IMR-90 (cell line): ENCODE measurements around the gene CATSPER4.

Experiments used
- BHLHE40 ChIP-seq: fragments of 150-350 bp; IDR thresholded peaks from 2 replicates; pipeline ENCODE4 v1.6.1; 2016; ENCODE audit warnings: mild to moderate bottlenecking, low read depth, low read length
- CEBPB ChIP-seq: IDR thresholded peaks from 2 replicates; pipeline ENCODE4 v1.6.1; 2012; ENCODE audit warnings: low read depth, low read length, improper control_type of control experiment
- CHD1 ChIP-seq: IDR thresholded peaks from 2 replicates; pipeline ENCODE4 v1.6.1; 2012; ENCODE audit warnings: low read depth, low read length, improper control_type of control experiment
- MAFK ChIP-seq: IDR thresholded peaks from 2 replicates; pipeline ENCODE4 v1.6.1; 2012; ENCODE audit warnings: low read depth, low read length, improper control_type of control experiment
- MAZ ChIP-seq: IDR thresholded peaks from 2 replicates; pipeline ENCODE4 v1.6.1; 2012; ENCODE audit warnings: low read depth, mild to moderate bottlenecking, low read length, improper control_type of control experiment, moderate library complexity, borderline replicate concordance
- POLR2A ChIP-seq: IDR thresholded peaks from 2 replicates; pipeline ENCODE4 v1.6.1; 2012; ENCODE audit warnings: mild to moderate bottlenecking, low read depth, low read length
- RAD21 ChIP-seq: IDR thresholded peaks from 2 replicates; pipeline ENCODE4 v1.6.1; 2012; ENCODE audit warnings: low read length, improper control_type of control experiment
- RFX5 ChIP-seq: IDR thresholded peaks from 2 replicates; pipeline ENCODE4 v1.8.0; 2012; ENCODE audit warnings: low read depth, mild to moderate bottlenecking, low read length, moderate library complexity
- TF ChIP-seq, protein P1 (sequence below): conservative IDR thresholded peaks from 2 replicates; pipeline ENCODE4 v1.5.1; 2012; ENCODE audit warnings: mild to moderate bottlenecking, low read depth, low read length, improper control_type of control experiment

DNA sequence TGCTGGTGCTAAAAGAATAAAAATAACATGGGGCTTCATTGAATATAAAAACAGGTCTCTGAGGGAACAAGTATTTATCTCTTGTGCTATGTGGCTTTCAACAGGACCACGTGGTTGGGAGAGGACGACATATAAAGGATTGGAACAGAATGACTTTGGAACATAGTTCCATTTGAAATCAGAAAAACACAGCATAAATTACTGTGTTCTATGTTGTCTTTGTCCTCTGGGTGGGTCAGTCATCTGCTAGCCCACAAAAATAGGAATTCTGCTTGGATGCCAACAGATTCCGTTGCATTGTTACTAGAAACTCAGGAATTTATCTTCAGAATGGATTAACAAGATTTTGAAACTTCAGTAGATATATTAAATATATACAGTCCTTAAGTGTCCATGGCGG, 49.5 kb downstream of the CATSPER4 start:
- TF ChIP-seq RFX5 = no peak
- no peak for TF ChIP-seq MAFK
- TF ChIP-seq, protein P1, sequence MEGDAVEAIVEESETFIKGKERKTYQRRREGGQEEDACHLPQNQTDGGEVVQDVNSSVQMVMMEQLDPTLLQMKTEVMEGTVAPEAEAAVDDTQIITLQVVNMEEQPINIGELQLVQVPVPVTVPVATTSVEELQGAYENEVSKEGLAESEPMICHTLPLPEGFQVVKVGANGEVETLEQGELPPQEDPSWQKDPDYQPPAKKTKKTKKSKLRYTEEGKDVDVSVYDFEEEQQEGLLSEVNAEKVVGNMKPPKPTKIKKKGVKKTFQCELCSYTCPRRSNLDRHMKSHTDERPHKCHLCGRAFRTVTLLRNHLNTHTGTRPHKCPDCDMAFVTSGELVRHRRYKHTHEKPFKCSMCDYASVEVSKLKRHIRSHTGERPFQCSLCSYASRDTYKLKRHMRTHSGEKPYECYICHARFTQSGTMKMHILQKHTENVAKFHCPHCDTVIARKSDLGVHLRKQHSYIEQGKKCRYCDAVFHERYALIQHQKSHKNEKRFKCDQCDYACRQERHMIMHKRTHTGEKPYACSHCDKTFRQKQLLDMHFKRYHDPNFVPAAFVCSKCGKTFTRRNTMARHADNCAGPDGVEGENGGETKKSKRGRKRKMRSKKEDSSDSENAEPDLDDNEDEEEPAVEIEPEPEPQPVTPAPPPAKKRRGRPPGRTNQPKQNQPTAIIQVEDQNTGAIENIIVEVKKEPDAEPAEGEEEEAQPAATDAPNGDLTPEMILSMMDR = no peak
- TF ChIP-seq POLR2A = no peak
- TF ChIP-seq CHD1 = no peak
- TF ChIP-seq BHLHE40 = no peak
- TF ChIP-seq RAD21 = no peak
- TF ChIP-seq MAZ = no peak
- no peak for TF ChIP-seq CEBPB
